Raji (cell line): ENCODE measurements around the gene HIBADH.

Experiments used
- POLR2A ChIP-seq: IDR thresholded peaks from 2 replicates; pipeline ENCODE4 v1.6.1; 2011; ENCODE audit warnings: low read depth, low read length, control low read depth; ENCODE audit not compliant: insufficient read depth

The HIBADH gene

DNA sequence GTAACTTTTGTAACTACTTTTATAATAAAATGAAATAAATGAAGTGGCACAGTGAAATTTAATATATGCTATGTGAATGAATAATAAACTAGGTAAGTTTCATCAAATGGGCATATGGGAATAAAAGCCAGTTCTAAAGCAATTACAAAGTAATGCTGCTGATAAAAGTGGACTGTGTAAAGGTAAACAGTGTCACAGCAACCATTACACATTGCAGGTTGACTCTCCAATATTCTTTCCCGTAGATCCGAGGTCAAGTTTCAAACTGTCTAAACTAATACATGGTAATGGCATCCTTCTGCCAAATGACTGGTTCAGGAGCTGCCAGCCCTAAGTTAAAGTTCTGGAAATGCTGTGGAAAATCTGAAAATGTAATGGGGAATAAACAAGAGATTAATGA is 6.0 kb downstream of the HIBADH start:
- TF ChIP-seq POLR2A: no peak

DNA sequence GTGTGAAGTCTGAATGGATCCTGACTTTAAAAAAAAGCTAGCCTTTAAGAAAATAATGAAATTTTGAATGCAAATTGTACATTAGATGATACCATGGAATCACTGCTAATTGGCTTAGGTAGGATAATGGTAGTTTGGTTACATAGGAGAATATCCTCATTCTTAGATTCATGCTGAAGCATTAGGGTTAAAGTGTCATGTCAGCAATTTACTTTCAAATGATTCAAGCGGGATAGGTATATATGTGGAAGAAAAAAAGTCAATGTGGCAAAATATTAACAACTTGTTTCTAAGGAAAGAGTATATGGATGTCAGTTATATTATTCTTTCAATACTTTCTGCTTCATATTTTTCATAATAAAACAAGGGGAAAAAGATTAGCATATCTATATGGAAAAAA is 7.5 kb downstream of the HIBADH start:
- no peak for TF ChIP-seq POLR2A

- TF ChIP-seq POLR2A: no peak
Observed at GRCh38 chr7:27652518-27652917, 10.2 kb downstream of the HIBADH start.

DNA sequence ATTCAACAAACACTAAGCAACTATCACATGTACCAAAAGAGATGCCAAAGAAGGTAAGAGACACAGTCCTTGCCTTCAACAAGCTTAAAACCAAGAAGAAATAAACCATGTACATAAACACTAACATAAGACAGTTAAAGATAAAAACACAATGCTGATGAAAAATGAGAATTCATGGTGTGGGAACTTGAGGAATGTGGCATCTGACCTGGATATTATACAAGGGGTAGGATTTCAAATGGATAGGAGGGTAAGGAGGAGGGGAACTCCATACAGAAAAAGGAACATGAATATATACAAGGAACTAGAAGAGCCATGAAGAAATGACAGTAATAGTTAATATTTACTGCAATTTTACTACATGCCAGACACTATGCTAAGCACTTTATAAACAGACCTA is 11.0 kb downstream of the HIBADH start:
- TF ChIP-seq POLR2A: no peak

GRCh38 chr7:27650283-27650682 is 12.4 kb downstream of the HIBADH start:
- TF ChIP-seq POLR2A: no peak

DNA sequence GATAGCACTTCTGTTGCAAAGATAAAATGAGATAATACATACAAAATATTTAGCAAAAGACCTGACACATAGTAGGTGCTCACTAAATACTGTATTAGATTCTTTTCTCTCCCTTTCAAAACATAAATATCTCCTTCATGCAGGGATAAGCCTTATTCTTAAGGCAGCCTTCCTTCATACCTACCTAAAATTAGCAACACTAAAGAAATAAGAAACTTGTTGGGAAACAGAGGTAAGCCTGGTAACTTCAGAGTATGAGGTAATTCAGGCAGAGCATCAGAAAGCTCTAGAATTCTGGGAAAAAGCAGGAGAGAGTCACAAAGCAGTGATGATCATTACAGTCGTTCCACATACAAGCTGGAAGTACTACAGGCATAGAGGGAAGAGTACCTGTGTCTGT is 15.2 kb downstream of the HIBADH start:
- no peak for TF ChIP-seq POLR2A

GRCh38 chr7:27647046-27647445 is 15.6 kb downstream of the HIBADH start:
- TF ChIP-seq POLR2A: no peak

- no peak for TF ChIP-seq POLR2A
Observed at GRCh38 chr7:27642271-27642670, 20.4 kb downstream of the HIBADH start.

- TF ChIP-seq POLR2A: no peak
Observed at GRCh38 chr7:27641581-27642230, 21.0 kb downstream of the HIBADH start.

DNA sequence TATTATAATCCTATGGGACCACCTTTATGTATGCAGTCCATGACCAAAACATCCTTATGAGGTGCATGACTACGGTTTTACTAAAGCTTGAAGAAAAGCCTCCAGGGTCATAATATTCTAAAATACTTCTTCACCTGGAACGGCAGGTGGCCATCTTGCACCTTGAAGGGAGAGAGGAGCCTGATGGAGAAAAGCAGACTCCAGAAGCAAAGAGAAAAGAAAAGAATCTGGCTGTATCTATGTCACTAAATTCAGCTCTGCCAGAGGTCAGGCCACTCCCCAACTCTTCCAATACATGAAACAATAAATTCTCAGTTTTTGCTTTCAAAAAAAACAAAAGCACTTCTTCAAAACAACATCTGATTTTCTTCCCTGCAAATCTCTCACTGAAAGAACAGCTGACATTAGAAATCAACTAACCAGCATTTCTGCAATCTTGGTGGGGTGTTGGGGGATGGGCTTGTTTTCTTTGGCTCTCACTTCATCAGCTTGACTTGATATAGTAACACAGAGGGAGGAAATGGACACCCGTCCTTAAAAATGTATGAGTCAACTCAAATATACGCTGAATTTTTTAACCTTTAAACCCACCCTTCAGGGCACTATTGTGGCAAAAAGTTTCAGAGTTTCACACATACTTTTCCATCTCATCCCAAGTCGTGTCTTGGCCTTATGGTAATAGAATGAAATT is 21.7 kb downstream of the HIBADH start:
- no peak for TF ChIP-seq POLR2A

GRCh38 chr7:27639851-27640250 is 22.8 kb downstream of the HIBADH start:
- TF ChIP-seq POLR2A: no peak

GRCh38 chr7:27636326-27637006 is 26.2 kb downstream of the HIBADH start:
- no peak for TF ChIP-seq POLR2A

DNA sequence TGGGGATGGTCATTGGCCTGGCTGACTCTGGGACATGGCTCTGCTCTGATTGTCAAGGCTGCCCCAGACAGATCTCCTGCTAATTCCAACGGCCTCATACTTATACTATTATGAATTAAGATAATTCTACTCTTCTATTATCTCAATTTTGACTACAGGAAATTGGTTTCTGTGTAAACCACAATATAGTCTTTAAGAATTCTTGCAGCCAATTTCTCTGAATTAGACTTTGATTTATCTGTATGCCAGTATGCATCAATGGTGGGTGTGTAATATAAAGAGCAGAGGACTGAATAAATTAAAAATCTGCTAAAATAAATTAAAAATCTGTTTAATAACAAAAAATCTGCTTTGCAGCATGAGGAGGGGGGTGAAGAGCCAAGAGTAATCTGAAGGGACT is 27.0 kb downstream of the HIBADH start:
- TF ChIP-seq POLR2A: no peak

DNA sequence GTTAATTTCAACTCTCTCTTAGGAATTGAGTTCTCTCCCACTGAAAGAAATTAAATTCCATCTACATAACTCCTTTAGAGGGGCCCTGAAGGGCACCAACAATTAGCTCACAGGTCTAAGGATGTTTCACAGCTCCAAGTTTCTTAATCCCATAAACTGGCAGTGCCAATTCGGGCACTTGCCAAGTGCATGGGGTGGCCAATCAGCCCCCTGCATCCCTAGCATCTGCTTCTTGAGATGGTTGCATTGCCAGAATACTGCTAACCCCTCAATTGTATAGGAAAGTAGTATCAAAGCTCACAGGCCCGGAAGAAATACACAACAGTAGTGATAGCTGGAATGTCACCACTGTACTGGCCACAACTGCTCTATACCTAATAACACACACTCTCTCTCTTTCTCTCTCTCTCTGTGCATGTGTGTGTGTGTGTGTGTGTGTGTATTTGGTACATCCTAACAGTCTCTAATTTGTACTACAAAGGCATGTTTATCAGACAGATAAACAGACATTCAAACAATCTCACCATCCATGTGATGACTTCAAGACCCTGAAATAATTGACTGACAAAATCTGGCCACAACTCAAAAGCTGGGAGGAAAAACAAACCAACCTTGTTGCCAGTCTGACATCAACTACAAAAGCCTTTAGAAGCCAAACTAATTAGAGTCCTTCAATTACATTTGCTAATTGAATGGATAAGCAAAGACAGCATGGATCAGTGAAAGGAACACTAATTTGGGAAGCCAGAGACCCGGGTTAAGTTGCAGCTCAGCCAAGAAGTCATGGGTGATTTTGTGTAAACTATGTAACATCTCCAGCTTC is 27.8 kb downstream of the HIBADH start:
- no peak for TF ChIP-seq POLR2A

- no peak for TF ChIP-seq POLR2A
Observed at GRCh38 chr7:27633062-27633461, 29.6 kb downstream of the HIBADH start.
